HL-60 (cell line): ENCODE results near the gene COL20A1.

ENCODE experiments used
- DNase-seq, 2 experiments: peaks; one replicate each; pipeline ENCODE4 v3.0.0-alpha.2; 2010 to 2020; ENCODE audit warnings: low read depth in 1 of 2, low spot score in 1 of 2
- H3K27ac ChIP-seq: fragments of 250-450 bp; sonication (Bioruptor Pico); replicated peaks from 2 replicates; pipeline ENCODE4 v1.5.1; 2020; ENCODE audit warnings: mild to moderate bottlenecking, moderate library complexity
- H3K27me3 ChIP-seq: fragments of 250-450 bp; sonication (Bioruptor Pico); 2 replicates; pipeline ENCODE4 v1.5.1; 2021; ENCODE audit warnings: mild to moderate bottlenecking, moderate library complexity; ENCODE audit not compliant: insufficient read depth, poor library complexity, severe bottlenecking
- H3K4me3 ChIP-seq: replicated peaks from 2 replicates; pipeline ENCODE4 v1.5.1; 2011; ENCODE audit warnings: mild to moderate bottlenecking, control low read depth, low read length; ENCODE audit not compliant: insufficient read depth
- CTCF ChIP-seq: IDR thresholded peaks from one replicate; pipeline ENCODE4 v1.5.1; 2011; ENCODE audit warnings: low read length, control low read depth, inconsistent platforms; ENCODE audit not compliant: insufficient read depth
- GABPA ChIP-seq: IDR thresholded peaks from 2 replicates; pipeline ENCODE4 v1.6.1; 2012; ENCODE audit warnings: low read depth
- POLR2AphosphoS5 ChIP-seq: IDR thresholded peaks from 2 replicates; pipeline ENCODE4 v1.6.1; 2012; ENCODE audit warnings: low read depth
- REST ChIP-seq: IDR thresholded peaks from 2 replicates; pipeline ENCODE4 v1.6.1; 2012; ENCODE audit warnings: low read depth; ENCODE audit not compliant: insufficient replicate concordance
- SPI1 ChIP-seq: IDR thresholded peaks from 2 replicates; pipeline ENCODE4 v1.6.1; 2012; ENCODE audit warnings: low read depth, mild to moderate bottlenecking, borderline replicate concordance

COL20A1 gene

GRCh38 chr20:63288581-63289251, 4.3 kb upstream of the COL20A1 start:
- DNase-seq = no peak
- Histone ChIP-seq H3K27me3 (no peaks in the 10 kb centered on the region), H3K4me3 (no peak overlapping the region), H3K27ac (no peak overlapping the region)
- TF ChIP-seq CTCF = no peak
- no peak for TF ChIP-seq GABPA
- no peak; the same call in 1 of the 2 replicates for TF ChIP-seq POLR2AphosphoS5
- TF ChIP-seq SPI1 = no peak
- TF ChIP-seq REST = no peak

- DNase-seq = no peak
These were observed 3.5 kb upstream of the COL20A1 start for GRCh38 chr20:63289311-63290135.

More at GRCh38 chr20:63289311-63290135, 3.5 kb upstream of the COL20A1 start:
- no peak overlapping the region for H3K4me3 ChIP-seq
- TF ChIP-seq SPI1 (no peak), POLR2AphosphoS5 (no peak), GABPA (no peak), REST (no peak), CTCF (no peak)
- H3K27ac ChIP-seq = no peak overlapping the region
- no peaks in the 10 kb centered on the region for H3K27me3 ChIP-seq
